A549 (cell line): ENCODE data around the gene WDR70. TPM values are rescaled to one million over a fixed set of nuclear protein-coding genes. Genes with fewer than 3 reads are reported as not detected.

ENCODE experiments used
- ATAC-seq, 2 experiments: fragments of 200-7000 bp in 1 of 2; fragments of >200 bp in 1 of 2; cut with Nextera tagmentation in 1 of 2; cut with Tn5 transposase in 1 of 2; 3 replicates each; pipeline versions ENCODE4 v1.8.0 to v1.9.1; 2018 to 2020; ENCODE audit warnings: mild to moderate bottlenecking in 1 of 2, moderate library complexity in 1 of 2
- CTCF ChIA-PET: fragments of 300-600 bp; sonication (Branson Sonifier 250); formaldehyde crosslinking; extraction: SDS; loops from one replicate; lab custom pipeline; 2021; ENCODE audit warnings: antibody characterized with exemption, inconsistent platforms; lab: Yijun Ruan, JAX
- POLR2A ChIA-PET: fragments of 350-600 bp; formaldehyde crosslinking; extraction: SDS; loops from one replicate; lab custom pipeline; 2021; ENCODE audit warnings: antibody characterized with exemption, inconsistent platforms; lab: Yijun Ruan, JAX
- DNase-seq, 2 experiments: peaks; one replicate each; pipeline versions ENCODE4 v3.0.0 to v3.0.0-alpha.2; 2011 to 2016; ENCODE audit warnings: low read depth in 1 of 2, low spot score in 1 of 2
- FAIRE-seq: peaks from 2 replicates; lab custom pipeline; 2011; peaks lifted over from hg19 to GRCh38; lab: Jason Lieb, UNC
- H3K27ac ChIP-seq, 2 experiments: fragments of >200 bp; sonication (Bioruptor Twin); formaldehyde crosslinking; 3 replicates each; pipeline ENCODE4 v1.5.1; 2016 to 2017
- H3K4me1 ChIP-seq: fragments of >200 bp; sonication (Bioruptor Twin); formaldehyde crosslinking; 3 replicates; pipeline ENCODE4 v1.6.1; 2016
- H3K4me2 ChIP-seq: fragments of >200 bp; sonication (Bioruptor Twin); formaldehyde crosslinking; 3 replicates; pipeline ENCODE4 v1.6.1; 2016
- H3K4me3 ChIP-seq: fragments of >200 bp; sonication (Bioruptor Twin); formaldehyde crosslinking; 3 replicates; pipeline ENCODE4 v1.5.1; 2016
- H3K9me3 ChIP-seq: fragments of >200 bp; sonication (Bioruptor Twin); formaldehyde crosslinking; 3 replicates; pipeline ENCODE4 v1.6.1; 2016
- BCL3 ChIP-seq: fragments of >200 bp; sonication (Bioruptor Twin); formaldehyde crosslinking; IDR thresholded peaks from 3 replicates; pipeline ENCODE4 v1.6.1; 2016
- CHD2 ChIP-seq: fragments of 150-350 bp; IDR thresholded peaks from 2 replicates; pipeline ENCODE4 v1.6.1; 2014; ENCODE audit warnings: low read length; ENCODE audit not compliant: partially characterized antibody
- CTCF ChIP-seq: fragments of >200 bp; sonication (Bioruptor Twin); formaldehyde crosslinking; IDR thresholded peaks from 3 replicates; pipeline ENCODE4 v1.5.1; 2016
- FOSB ChIP-seq: fragments of 250-450 bp; sonication (Bioruptor Pico); IDR thresholded peaks from 2 replicates; pipeline ENCODE4 v1.5.0; 2020; ENCODE audit warnings: mild to moderate bottlenecking, moderate library complexity
- FOSL2 ChIP-seq, 2 experiments: fragments of 450-650 bp in 1 of 2; fragments of >200 bp in 1 of 2; sonication (Bioruptor Twin) in 1 of 2; formaldehyde crosslinking; IDR thresholded peaks; 2 replicates each; pipeline versions ENCODE4 v1.5.0 to v1.6.1; 2016 to 2020; ENCODE audit warnings: mild to moderate bottlenecking in 1 of 2, moderate library complexity in 1 of 2
- FOXS1 ChIP-seq: fragments of 250-450 bp; sonication (Bioruptor Pico); IDR thresholded peaks from 2 replicates; pipeline ENCODE4 v1.5.0; 2020; ENCODE audit warnings: mild to moderate bottlenecking, moderate library complexity
- HDAC2 ChIP-seq: fragments of 200-600 bp; sonication (generic); IDR thresholded peaks from 2 replicates; pipeline ENCODE4 v1.6.1; 2016
- HEYL ChIP-seq: fragments of 250-450 bp; sonication (Bioruptor Pico); IDR thresholded peaks from 2 replicates; pipeline ENCODE4 v1.8.0; 2021; ENCODE audit warnings: mild to moderate bottlenecking, moderate library complexity
- HOXB13 ChIP-seq: fragments of 250-450 bp; sonication (Bioruptor Pico); IDR thresholded peaks from 2 replicates; pipeline ENCODE4 v1.5.0; 2020; ENCODE audit warnings: low read depth, mild to moderate bottlenecking, moderate library complexity
- HOXB5 ChIP-seq: fragments of 250-450 bp; sonication (Bioruptor Pico); IDR thresholded peaks from 2 replicates; pipeline ENCODE4 v1.5.0; 2020; ENCODE audit warnings: mild to moderate bottlenecking, moderate library complexity
- MAFK ChIP-seq: fragments of 450-650 bp; IDR thresholded peaks from 2 replicates; pipeline ENCODE4 v1.6.1; 2014; ENCODE audit not compliant: partially characterized antibody
- MYC ChIP-seq: IDR thresholded peaks from 2 replicates; pipeline ENCODE4 v1.6.1; 2012; ENCODE audit warnings: mild to moderate bottlenecking, inconsistent platforms, low read length, improper control_type of control experiment, borderline replicate concordance
- PBX3 ChIP-seq: IDR thresholded peaks from 2 replicates; pipeline ENCODE4 v1.6.1; 2012
- POLR2A ChIP-seq: IDR thresholded peaks from 2 replicates; pipeline ENCODE4 v1.6.1; 2012; ENCODE audit warnings: mild to moderate bottlenecking, low read length
- RNF2 ChIP-seq: fragments of 200-600 bp; sonication (generic); IDR thresholded peaks from 2 replicates; pipeline ENCODE4 v1.6.1; 2016; ENCODE audit warnings: low read depth, mild to moderate bottlenecking, antibody characterized with exemption, moderate library complexity, borderline replicate concordance
- TFCP2L1 ChIP-seq: fragments of 250-450 bp; sonication (Bioruptor Pico); IDR thresholded peaks from 2 replicates; pipeline ENCODE4 v1.5.0; 2021; ENCODE audit warnings: mild to moderate bottlenecking
- TP53 ChIP-seq: fragments of 250-450 bp; sonication (Bioruptor Pico); IDR thresholded peaks from 2 replicates; pipeline ENCODE4 v1.5.0; 2021; ENCODE audit warnings: mild to moderate bottlenecking, moderate library complexity
- ZFP36 ChIP-seq: fragments of 450-650 bp; IDR thresholded peaks from 2 replicates; pipeline ENCODE4 v1.6.1; 2014; ENCODE audit warnings: borderline replicate concordance; ENCODE audit not compliant: partially characterized antibody
- WGBS: methylation state at CpG from one replicate; pipeline ENCODE4 v1.1.6; 2017; ENCODE audit errors: missing lambda C conversion rate; 5-methylcytosine and 5-hydroxymethylcytosine counted together
- polyA plus RNA-seq, 4 experiments: library from polyadenylated mRNA; depleted of rRNA in 3 of 4; stranded (reverse); fragments of >200 nt; fragmentation: RNase III in 1 of 4; extraction: RNeasy Plus Mini Kit Qiagen cat#74134 plus additional on column Dnase treatment in 1 of 4; gene quantifications; 2 replicates in 3 of 4; 3 replicates in 1 of 4; pipeline ENCODE4 v1.2.3, GENCODE V29; 2011 to 2017

WDR70 gene
- polyA plus RNA-seq, 2 of the 4 experiments (the other 2 are of a cell fraction) = 13.8 to 28.8 TPM

GRCh38 chr5:37786862-37787519, 407.9 kb downstream of the WDR70 start:
- TF ChIP-seq POLR2A (no peak), FOSL2 (IDR thresholded peaks at IDR 0.05) (no peak; the same call in 1 of the 2 replicates), FOSL2 (CRISPR knock-in tag; IDR thresholded peaks at IDR 0.05) (peak; percentile 59), CHD2 (no peak)
- Histone ChIP-seq H3K4me2 (no peak overlapping the region), H3K9me3 (no peaks in the 10 kb centered on the region), H3K27ac (no peak overlapping the region), H3K4me3 (no peak overlapping the region), H3K4me1 (no peaks in the 10 kb centered on the region)
- FAIRE-seq (no peak), ATAC-seq (peak in 1 of 2 experiments; percentile 56; a peak in 2 of 6 replicates), DNase-seq (peak in 1 of 2 experiments; percentile 24)
- ChIA-PET CTCF (interaction anchor here (2.3 kb wide), 1 partner anchor 11 kb away, joined by 9 read pairs; no protein-coding TSS in a partner anchor), POLR2A (no interaction called here)
- 70% methylated on average over 5 of the region's 5 CpGs for WGBS

- CTCF ChIA-PET = interaction anchor here (1.1 to 1.7 kb wide), 2 partner anchors 10 to 11 kb away, joined by 3 read pairs; no protein-coding TSS in a partner anchor
- no peak for DNase-seq
- POLR2A ChIA-PET = no interaction called here
- no peak for ATAC-seq
- Histone ChIP-seq H3K9me3 (no peaks in the 10 kb centered on the region), H3K4me2 (no peak overlapping the region), H3K4me3 (no peak overlapping the region), H3K4me1 (no peaks in the 10 kb centered on the region), H3K27ac (no peak overlapping the region)
- no peak for TF ChIP-seq PBX3
- no peak for TF ChIP-seq HDAC2
- no peak for TF ChIP-seq HEYL (CRISPR knock-in tag)
- WGBS = 89% methylated on average over 6 of the region's 6 CpGs
- peak; percentile 32 for FAIRE-seq
Measured at GRCh38 chr5:37787742-37788141, 408.6 kb downstream of the WDR70 start.

- ATAC-seq (no peak), DNase-seq (no peak), FAIRE-seq (no peak)
- ChIA-PET POLR2A (no interaction called here), CTCF (interaction anchor here (2.3 kb wide), 1 partner anchor 13 kb away, joined by 5 read pairs; no protein-coding TSS in a partner anchor)
- H3K9me3 ChIP-seq = peaks cover 8% of the 10 kb centered on the region; the same call in 1 of the 3 replicates
- no peaks in the 10 kb centered on the region for H3K4me1 ChIP-seq
- no peak overlapping the region for H3K4me2 ChIP-seq
- H3K4me3 ChIP-seq = no peak overlapping the region
- no peak for TF ChIP-seq FOSB
- H3K27ac ChIP-seq = no peak overlapping the region
- WGBS = 27% methylated on average over 2 of the region's 2 CpGs
Measured at GRCh38 chr5:37789991-37790390, 410.9 kb downstream of the WDR70 start.

- no peak for DNase-seq
- H3K27ac ChIP-seq = no peak overlapping the region
- no peak for FAIRE-seq
- no peaks in the 10 kb centered on the region for H3K4me1 ChIP-seq
- TF ChIP-seq BCL3 = no peak
- no peak for TF ChIP-seq ZFP36
- TF ChIP-seq HEYL (CRISPR knock-in tag) = no peak
- TF ChIP-seq MYC = no peak
- no peak for TF ChIP-seq CTCF
- TF ChIP-seq RNF2 = no peak
- no peak for TF ChIP-seq TFCP2L1 (CRISPR knock-in tag)
- TF ChIP-seq HOXB5 (CRISPR knock-in tag) = no peak
- no peak for TF ChIP-seq POLR2A
- no peak for TF ChIP-seq TP53
- no peak for TF ChIP-seq MAFK
- no peak for TF ChIP-seq HOXB13 (CRISPR knock-in tag)
- TF ChIP-seq FOXS1 (CRISPR knock-in tag) = no peak
- TF ChIP-seq FOSL2 (IDR thresholded peaks at IDR 0.05) = no peak
- TF ChIP-seq FOSL2 (CRISPR knock-in tag; IDR thresholded peaks at IDR 0.05) = no peak
- TF ChIP-seq, all 56 proteins: peak for 0
- Histone ChIP-seq H3K4me2 (no peak overlapping the region), H3K4me3 (no peak overlapping the region), H3K9me3 (peaks cover 11% of the 10 kb centered on the region; the same call in 1 of the 3 replicates)
- no peak for ATAC-seq
- WGBS = 8% methylated on average over 2 of the region's 2 CpGs
- CTCF ChIA-PET = interaction anchor here (1.4 to 2.3 kb wide), 2 partner anchors 15 to 17 kb away, joined by 4 to 5 read pairs; no protein-coding TSS in a partner anchor
- POLR2A ChIA-PET = no interaction called here
Measured at GRCh38 chr5:37791321-37791720, 412.2 kb downstream of the WDR70 start.
